ENCODE results near the gene HLA-DOB.

DNA sequence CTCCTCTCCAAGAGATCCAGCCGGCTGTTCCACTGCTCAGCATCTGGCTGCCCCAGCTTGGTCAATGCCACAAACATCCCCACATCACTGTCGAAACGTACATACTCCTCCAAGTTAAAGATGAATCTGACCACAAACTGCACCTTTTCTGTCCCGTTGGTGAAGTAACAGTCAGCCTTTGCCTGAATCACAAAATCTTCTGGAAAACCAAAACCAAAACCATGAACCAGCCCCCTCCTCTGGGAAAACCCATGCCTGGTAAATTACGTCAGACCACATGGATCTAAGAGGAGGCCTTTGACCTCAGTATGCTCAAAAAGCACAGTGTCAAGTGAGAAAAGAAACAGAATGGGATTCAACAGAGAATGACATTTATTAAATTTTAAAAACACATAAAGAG, 1.7 kb downstream of the HLA-DOB start:
- TF ChIP-seq CTCF (IDR thresholded peaks at IDR 0.05 in 8 of 11, conservative IDR thresholded peaks at IDR 0.05 in 3 of 11) (no peak), POLR2A (IDR thresholded peaks at IDR 0.05) (no peak), POLR2AphosphoS5 (IDR thresholded peaks at IDR 0.05) (no peak)

Measured in spleen (tissue), 7 donors.